Lower leg skin (tissue), 3 donors: Measurements from ENCODE around the gene PLCE1.

Experiments
- POLR2A ChIP-seq, 2 donors: fragments of 450-650 bp; IDR thresholded peaks; one replicate each; pipeline ENCODE4 v1.6.1; 2016 to 2017; ENCODE audit warnings: antibody characterized with exemption in 2 of 2, mild to moderate bottlenecking in 1 of 2, moderate library complexity in 1 of 2
- TF ChIP-seq, protein P1 (sequence below), 3 donors: fragments of 450-650 bp; IDR thresholded peaks; one replicate each; pipeline ENCODE4 v1.5.1; 2016; ENCODE audit warnings: antibody characterized with exemption in 3 of 3, mild to moderate bottlenecking in 3 of 3, moderate library complexity in 2 of 3

DNA sequence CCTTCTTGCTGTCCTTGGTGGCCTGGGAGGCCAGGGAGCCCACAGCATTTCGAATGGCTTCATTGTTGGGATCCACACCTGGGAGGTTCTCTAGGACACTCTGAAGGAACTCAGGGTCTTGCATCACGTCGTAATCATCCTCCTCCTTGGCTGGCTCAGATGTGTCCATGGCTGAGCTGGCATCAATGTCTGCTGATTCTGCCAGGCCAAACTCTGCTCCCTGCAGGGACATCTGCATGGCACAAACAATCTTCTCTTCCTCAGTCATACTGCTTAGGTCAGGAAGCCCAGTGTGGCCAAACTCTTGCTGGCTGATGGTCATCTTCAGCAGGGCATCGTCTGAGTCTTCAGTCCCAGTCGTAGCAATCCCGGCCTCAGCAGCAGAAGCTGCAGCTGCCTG, 34.9 kb upstream of the PLCE1 start:
- no peak for TF ChIP-seq POLR2A (IDR thresholded peaks at IDR 0.05)
- TF ChIP-seq, protein P1, sequence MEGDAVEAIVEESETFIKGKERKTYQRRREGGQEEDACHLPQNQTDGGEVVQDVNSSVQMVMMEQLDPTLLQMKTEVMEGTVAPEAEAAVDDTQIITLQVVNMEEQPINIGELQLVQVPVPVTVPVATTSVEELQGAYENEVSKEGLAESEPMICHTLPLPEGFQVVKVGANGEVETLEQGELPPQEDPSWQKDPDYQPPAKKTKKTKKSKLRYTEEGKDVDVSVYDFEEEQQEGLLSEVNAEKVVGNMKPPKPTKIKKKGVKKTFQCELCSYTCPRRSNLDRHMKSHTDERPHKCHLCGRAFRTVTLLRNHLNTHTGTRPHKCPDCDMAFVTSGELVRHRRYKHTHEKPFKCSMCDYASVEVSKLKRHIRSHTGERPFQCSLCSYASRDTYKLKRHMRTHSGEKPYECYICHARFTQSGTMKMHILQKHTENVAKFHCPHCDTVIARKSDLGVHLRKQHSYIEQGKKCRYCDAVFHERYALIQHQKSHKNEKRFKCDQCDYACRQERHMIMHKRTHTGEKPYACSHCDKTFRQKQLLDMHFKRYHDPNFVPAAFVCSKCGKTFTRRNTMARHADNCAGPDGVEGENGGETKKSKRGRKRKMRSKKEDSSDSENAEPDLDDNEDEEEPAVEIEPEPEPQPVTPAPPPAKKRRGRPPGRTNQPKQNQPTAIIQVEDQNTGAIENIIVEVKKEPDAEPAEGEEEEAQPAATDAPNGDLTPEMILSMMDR (IDR thresholded peaks at IDR 0.05), result no peak
